ENCODE results near the gene DLD. TPM values are rescaled to one million over a fixed set of nuclear protein-coding genes. Genes with fewer than 3 reads are reported as not detected.

Gene DLD
- total and polyA plus RNA-seq, 2 of the 13 experiments (the other 11 are each of a cell fraction or from before 2014, with no cell fraction given), result 56.8 to 95.2 TPM

- TF ChIP-seq STAT6 (CRISPR knock-in tag; IDR thresholded peaks at IDR 0.05; ENCODE audit: borderline replicate concordance), result no peak
- TF ChIP-seq, protein P1, sequence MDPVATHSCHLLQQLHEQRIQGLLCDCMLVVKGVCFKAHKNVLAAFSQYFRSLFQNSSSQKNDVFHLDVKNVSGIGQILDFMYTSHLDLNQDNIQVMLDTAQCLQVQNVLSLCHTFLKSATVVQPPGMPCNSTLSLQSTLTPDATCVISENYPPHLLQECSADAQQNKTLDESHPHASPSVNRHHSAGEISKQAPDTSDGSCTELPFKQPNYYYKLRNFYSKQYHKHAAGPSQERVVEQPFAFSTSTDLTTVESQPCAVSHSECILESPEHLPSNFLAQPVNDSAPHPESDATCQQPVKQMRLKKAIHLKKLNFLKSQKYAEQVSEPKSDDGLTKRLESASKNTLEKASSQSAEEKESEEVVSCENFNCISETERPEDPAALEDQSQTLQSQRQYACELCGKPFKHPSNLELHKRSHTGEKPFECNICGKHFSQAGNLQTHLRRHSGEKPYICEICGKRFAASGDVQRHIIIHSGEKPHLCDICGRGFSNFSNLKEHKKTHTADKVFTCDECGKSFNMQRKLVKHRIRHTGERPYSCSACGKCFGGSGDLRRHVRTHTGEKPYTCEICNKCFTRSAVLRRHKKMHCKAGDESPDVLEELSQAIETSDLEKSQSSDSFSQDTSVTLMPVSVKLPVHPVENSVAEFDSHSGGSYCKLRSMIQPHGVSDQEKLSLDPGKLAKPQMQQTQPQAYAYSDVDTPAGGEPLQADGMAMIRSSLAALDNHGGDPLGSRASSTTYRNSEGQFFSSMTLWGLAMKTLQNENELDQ (CRISPR knock-in tag; IDR thresholded peaks at IDR 0.05; ENCODE audit: borderline replicate concordance), result no peak
- no peak for TF ChIP-seq ZNF383 (CRISPR knock-in tag; IDR thresholded peaks at IDR 0.05; ENCODE audit: borderline replicate concordance)
- TF ChIP-seq POLR2G (IDR thresholded peaks at IDR 0.05; ENCODE audit: low read depth, low read length), result no peak
- TF ChIP-seq ZNF251 (CRISPR knock-in tag; IDR thresholded peaks at IDR 0.05), result no peak
- TF ChIP-seq ZNF18 (CRISPR knock-in tag; IDR thresholded peaks at IDR 0.05; ENCODE audit: insufficient replicate concordance), result no peak
- no peak for TF ChIP-seq PTBP1 (IDR thresholded peaks at IDR 0.05; ENCODE audit: low read depth, low read length, poor library complexity, severe bottlenecking)
- no peak for TF ChIP-seq NR1H2 (CRISPR knock-in tag; IDR thresholded peaks at IDR 0.05; ENCODE audit: borderline replicate concordance, low read depth)
- no peak for TF ChIP-seq TMF1 (CRISPR knock-in tag; IDR thresholded peaks at IDR 0.05; ENCODE audit: low read depth)
- no peak for TF ChIP-seq MXI1 (IDR thresholded peaks at IDR 0.05; ENCODE audit: borderline replicate concordance, low read depth, low read length)
- 0 out of 4 replicates have a peak, but pooled peaks of 1 of the 2 experiments have one; percentile 2 for TF ChIP-seq MAFK (conservative IDR thresholded peaks at IDR 0.05 in 1 of 2, IDR thresholded peaks at IDR 0.05 in 1 of 2; ENCODE audit: low read length in 2 of 2)
- no peak for TF ChIP-seq HCFC1 (IDR thresholded peaks at IDR 0.05; ENCODE audit: low read depth, low read length)
- TF ChIP-seq CBX2 (IDR thresholded peaks at IDR 0.05; ENCODE audit: low read depth, low read length), result no peak
- TF ChIP-seq CBX2 (CRISPR knock-in tag; IDR thresholded peaks at IDR 0.05; ENCODE audit: low read depth), result no peak
- TF ChIP-seq ZFY (CRISPR knock-in tag; IDR thresholded peaks at IDR 0.05), result no peak
- TF ChIP-seq RBM22 (optimal IDR thresholded peaks at IDR 0.05; ENCODE audit: low read length), result no peak
- TF ChIP-seq ZNF24 (IDR thresholded peaks at IDR 0.05), result no peak
- TF ChIP-seq RFX3 (CRISPR knock-in tag; IDR thresholded peaks at IDR 0.05), result no peak
- TF ChIP-seq ELK4 (CRISPR knock-in tag; IDR thresholded peaks at IDR 0.05; ENCODE audit: borderline replicate concordance), result no peak
- TF ChIP-seq ZNF720 (CRISPR knock-in tag; IDR thresholded peaks at IDR 0.05), result no peak
- no peak for TF ChIP-seq SOX6 (IDR thresholded peaks at IDR 0.05)
- TF ChIP-seq SOX6 (CRISPR knock-in tag; IDR thresholded peaks at IDR 0.05), result peak; percentile 94
- TF ChIP-seq GLI4 (CRISPR knock-in tag; IDR thresholded peaks at IDR 0.05; ENCODE audit: borderline replicate concordance), result no peak
- no peak for TF ChIP-seq ELF4 (CRISPR knock-in tag; IDR thresholded peaks at IDR 0.05; ENCODE audit: borderline replicate concordance)
- no peak for TF ChIP-seq ZBTB3 (CRISPR knock-in tag; IDR thresholded peaks at IDR 0.05; ENCODE audit: borderline replicate concordance, low read depth)
These were observed 76.4 kb downstream of the DLD start (continued) for GRCh38 chr7:107967420-107967819.

Data from HepG2 (cell line).